IPS DF 4.7 (cell line): ENCODE results near the gene TULP4.
A peak's percentile ranks its signal among the peaks of the same experiment; 100 is the strongest.
"Not testable (repeated sequence)": the region's sequence is repeated elsewhere in the genome, so short reads cannot be mapped to it uniquely, and the experiment has no call there.

Experiments
- DNase-seq: peaks from one replicate; pipeline ENCODE4 v3.0.0-alpha.2; 2013; ENCODE audit warnings: low spot score; ENCODE audit errors: extremely low read depth

Gene TULP4

GRCh38 chr6:158460602-158461169 is 148.4 kb downstream of the TULP4 start:
- DNase-seq = no peak

- no peak for DNase-seq
Measured at GRCh38 chr6:158461954-158462353, 149.7 kb downstream of the TULP4 start.

GRCh38 chr6:158464483-158464882 is 152.2 kb downstream of the TULP4 start:
- DNase-seq = peak; percentile 82

GRCh38 chr6:158465257-158465656 is 153.0 kb downstream of the TULP4 start:
- no peak for DNase-seq

GRCh38 chr6:158465747-158466146 is 153.5 kb downstream of the TULP4 start:
- no peak for DNase-seq

- DNase-seq = no peak
Measured at GRCh38 chr6:158467923-158468322, 155.7 kb downstream of the TULP4 start.

- DNase-seq = no peak
Measured at GRCh38 chr6:158468666-158469065, 156.4 kb downstream of the TULP4 start.

GRCh38 chr6:158470023-158470422 is 157.8 kb downstream of the TULP4 start:
- not testable (repeated sequence) for DNase-seq

- no peak for DNase-seq
Measured at GRCh38 chr6:158471339-158471738, 159.1 kb downstream of the TULP4 start.

- no peak for DNase-seq
Measured at GRCh38 chr6:158472447-158472846, 160.2 kb downstream of the TULP4 start.

GRCh38 chr6:158474961-158475343 is 162.7 kb downstream of the TULP4 start:
- DNase-seq = no peak

GRCh38 chr6:158475344-158476302 is 163.4 kb downstream of the TULP4 start:
- DNase-seq = no peak

GRCh38 chr6:158476389-158476788 is 164.1 kb downstream of the TULP4 start:
- DNase-seq = no peak

- DNase-seq = not testable (repeated sequence)
Measured at GRCh38 chr6:158477722-158478121, 165.5 kb downstream of the TULP4 start.

- no peak for DNase-seq
Measured at GRCh38 chr6:158480989-158481388, 168.7 kb downstream of the TULP4 start.

- DNase-seq = no peak
Measured at GRCh38 chr6:158481690-158482473, 169.6 kb downstream of the TULP4 start.

- DNase-seq = no peak
Measured at GRCh38 chr6:158485431-158485830, 173.2 kb downstream of the TULP4 start.

- DNase-seq = no peak
Measured at GRCh38 chr6:158487495-158487894, 175.2 kb downstream of the TULP4 start.

- no peak for DNase-seq
Measured at GRCh38 chr6:158488065-158488464, 175.8 kb downstream of the TULP4 start.

- no peak for DNase-seq
Measured at GRCh38 chr6:158489441-158489840, 177.2 kb downstream of the TULP4 start.

GRCh38 chr6:158492881-158493280 is 180.6 kb downstream of the TULP4 start:
- no peak for DNase-seq

- DNase-seq = no peak
Measured at GRCh38 chr6:158496700-158497099, 184.4 kb downstream of the TULP4 start.
